ENCODE measurements around the gene MLLT1.

Gene MLLT1

GRCh38 chr19:6210091-6210490, 69.7 kb downstream of the MLLT1 start:
- no peaks in the 10 kb centered on the region for H3K27me3 ChIP-seq (ENCODE audit: control insufficient read depth, low read length)
- H3K4me3 ChIP-seq (ENCODE audit: low read length): no peak overlapping the region
- H3F3A ChIP-seq (ENCODE audit: control insufficient read depth, insufficient read depth): no peaks in the 10 kb centered on the region
- H3K4me2 ChIP-seq (ENCODE audit: low read length): no peak overlapping the region
- no peak for TF ChIP-seq CTCF (IDR thresholded peaks at IDR 0.05; ENCODE audit: low read depth, low read length, poor library complexity, severe bottlenecking)
- TF ChIP-seq EZH2phosphoT487 (IDR thresholded peaks at IDR 0.05; ENCODE audit: borderline replicate concordance, low read length): no peak
- no peaks in the 10 kb centered on the region for H3K9me2 ChIP-seq (replicated peaks; ENCODE audit: control insufficient read depth, low read length)
- H3K4me1 ChIP-seq (ENCODE audit: control insufficient read depth, low read length): no peaks in the 10 kb centered on the region; the same call in 1 of the 2 replicates
- no peaks in the 10 kb centered on the region for H4K20me1 ChIP-seq (ENCODE audit: control insufficient read depth, insufficient read depth, low read depth, low read length)
- no peaks in the 10 kb centered on the region for H3K79me2 ChIP-seq (ENCODE audit: control insufficient read depth, low read length)
- H3K36me3 ChIP-seq (ENCODE audit: control insufficient read depth, low read length): no peaks in the 10 kb centered on the region
- no peaks in the 10 kb centered on the region for H3K9me3 ChIP-seq (ENCODE audit: control insufficient read depth, insufficient read depth, low read length)
- no peak overlapping the region for H3K27ac ChIP-seq (ENCODE audit: low read depth, low read length)

GRCh38 chr19:6209680-6210079, 70.1 kb downstream of the MLLT1 start:
- Histone ChIP-seq H3K9me3 (ENCODE audit: control insufficient read depth, insufficient read depth, low read length) (no peaks in the 10 kb centered on the region), H3K4me2 (ENCODE audit: low read length) (no peak overlapping the region)
- TF ChIP-seq EZH2phosphoT487 (IDR thresholded peaks at IDR 0.05; ENCODE audit: borderline replicate concordance, low read length) (no peak), CTCF (IDR thresholded peaks at IDR 0.05; ENCODE audit: low read depth, low read length, poor library complexity, severe bottlenecking) (no peak)

GRCh38 chr19:6209233-6209632, 70.5 kb downstream of the MLLT1 start:
- Histone ChIP-seq H3K4me2 (ENCODE audit: low read length) (no peak overlapping the region), H3K79me2 (ENCODE audit: control insufficient read depth, low read length) (no peaks in the 10 kb centered on the region), H3K4me1 (ENCODE audit: control insufficient read depth, low read length) (peaks cover 7% of the 10 kb centered on the region), H3K36me3 (ENCODE audit: control insufficient read depth, low read length) (no peaks in the 10 kb centered on the region), H3K27ac (ENCODE audit: low read depth, low read length) (no peak overlapping the region), H3F3A (ENCODE audit: control insufficient read depth, insufficient read depth) (no peaks in the 10 kb centered on the region), H3K9me2 (replicated peaks; ENCODE audit: control insufficient read depth, low read length) (no peaks in the 10 kb centered on the region), H4K20me1 (ENCODE audit: control insufficient read depth, insufficient read depth, low read depth, low read length) (no peaks in the 10 kb centered on the region), H3K4me3 (ENCODE audit: low read length) (no peak overlapping the region), H3K27me3 (ENCODE audit: control insufficient read depth, low read length) (no peaks in the 10 kb centered on the region), H3K9me3 (ENCODE audit: control insufficient read depth, insufficient read depth, low read length) (no peaks in the 10 kb centered on the region)
- TF ChIP-seq EZH2phosphoT487 (IDR thresholded peaks at IDR 0.05; ENCODE audit: borderline replicate concordance, low read length) (no peak), CTCF (IDR thresholded peaks at IDR 0.05; ENCODE audit: low read depth, low read length, poor library complexity, severe bottlenecking) (no peak)

More at GRCh38 chr19:6209680-6210079, 70.1 kb downstream of the MLLT1 start:
- H3K4me3 ChIP-seq (ENCODE audit: low read length): no peak overlapping the region
- no peaks in the 10 kb centered on the region for H3K79me2 ChIP-seq (ENCODE audit: control insufficient read depth, low read length)
- no peaks in the 10 kb centered on the region for H3K36me3 ChIP-seq (ENCODE audit: control insufficient read depth, low read length)
- peaks cover 3% of the 10 kb centered on the region; the same call in 1 of the 2 replicates for H3K4me1 ChIP-seq (ENCODE audit: control insufficient read depth, low read length)
- H4K20me1 ChIP-seq (ENCODE audit: control insufficient read depth, insufficient read depth, low read depth, low read length): no peaks in the 10 kb centered on the region
- no peaks in the 10 kb centered on the region for H3K27me3 ChIP-seq (ENCODE audit: control insufficient read depth, low read length)
- no peaks in the 10 kb centered on the region for H3K9me2 ChIP-seq (replicated peaks; ENCODE audit: control insufficient read depth, low read length)
- no peaks in the 10 kb centered on the region for H3F3A ChIP-seq (ENCODE audit: control insufficient read depth, insufficient read depth)
- H3K27ac ChIP-seq (ENCODE audit: low read depth, low read length): no peak overlapping the region
